ENCODE data around the gene NFIB. TPM values are rescaled to one million over a fixed set of nuclear protein-coding genes. Genes with fewer than 3 reads are reported as not detected.

NFIB gene
- total and polyA plus RNA-seq, 2 of the 8 experiments (the other 6 are each of a cell fraction or from before 2014, with no cell fraction given) = 2.6 to 13.1 TPM

DNA sequence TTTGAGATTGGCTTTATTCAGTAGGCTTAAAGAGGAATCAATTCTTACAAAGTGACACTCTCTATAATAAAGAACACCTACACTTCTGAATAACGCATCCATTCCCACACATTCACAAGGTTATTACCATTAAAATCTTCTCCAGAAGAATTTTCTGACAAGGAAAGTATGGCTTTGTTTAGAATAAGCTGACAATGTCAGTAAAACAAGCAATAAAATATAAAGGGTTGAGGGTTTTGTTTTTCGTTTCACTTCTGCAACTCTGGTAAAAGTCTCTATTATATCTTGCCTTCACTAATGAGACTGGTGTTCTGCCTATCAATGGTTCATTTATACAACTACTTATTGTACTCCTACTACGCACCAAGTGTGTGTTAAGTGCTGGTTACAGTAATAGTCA lies 169.7 kb downstream of the NFIB start (continued):
- TF ChIP-seq EP300 (IDR thresholded peaks at IDR 0.05; ENCODE audit: borderline replicate concordance in 1 of 2, low read depth in 2 of 2, low read length in 2 of 2) (no peak), ZNF274 (IDR thresholded peaks at IDR 0.05; ENCODE audit: borderline replicate concordance, extremely low read depth, low read length) (no peak), HDAC6 (IDR thresholded peaks at IDR 0.05; ENCODE audit: low read depth, low read length) (no peak), MAX (IDR thresholded peaks at IDR 0.05) (no peak), ASH2L (IDR thresholded peaks at IDR 0.05; ENCODE audit: low read length) (no peak), KDM5A (IDR thresholded peaks at IDR 0.05; ENCODE audit: low read length) (no peak)
